Heart left ventricle (tissue), 16 donors: ENCODE measurements around the gene KNL1. TPM values are rescaled to one million over a fixed set of nuclear protein-coding genes. Genes with fewer than 3 reads are reported as not detected.

Experiments
- ATAC-seq, 4 donors: fragments of 200-7000 bp; cut with Tn5 transposase; one replicate each; pipeline ENCODE4 v1.9.1; 2020 to 2022; ENCODE audit warnings: moderate library complexity in 4 of 4, mild to moderate bottlenecking in 3 of 4, moderate number of reproducible peaks in 1 of 4
- DNase-seq, 5 donors: peaks; one replicate each; pipeline ENCODE4 v3.0.0-alpha.2; 2020
- H3K27ac ChIP-seq, 12 donors: fragments of 200-600 bp; sonication (generic) in 4 of 12; one replicate each; pipeline versions ENCODE4 v1.5.0 to v1.8.0; 2016 to 2022; ENCODE audit warnings: mild to moderate bottlenecking in 2 of 12
- H3K27me3 ChIP-seq, 9 donors: fragments of 200-600 bp; sonication (generic) in 2 of 9; one replicate each; pipeline versions ENCODE4 v1.5.1 to v1.8.0; 2016 to 2022; ENCODE audit warnings: mild to moderate bottlenecking in 3 of 9
- H3K36me3 ChIP-seq, 9 donors: fragments of 200-600 bp; sonication (generic) in 2 of 9; one replicate each; pipeline versions ENCODE4 v1.5.0 to v1.8.0; 2018 to 2022; ENCODE audit warnings: mild to moderate bottlenecking in 2 of 9
- H3K4me1 ChIP-seq, 12 donors: fragments of 200-600 bp; sonication (generic) in 4 of 12; one replicate each; pipeline versions ENCODE4 v1.5.0 to v1.8.0; 2016 to 2022; ENCODE audit warnings: mild to moderate bottlenecking in 3 of 12
- H3K4me3 ChIP-seq, 12 donors: fragments of 200-600 bp; sonication (generic) in 4 of 12; one replicate each; pipeline versions ENCODE4 v1.5.0 to v1.8.0; 2017 to 2022; ENCODE audit warnings: mild to moderate bottlenecking in 9 of 12, moderate library complexity in 4 of 12
- H3K9me3 ChIP-seq, 12 donors: fragments of 200-600 bp; sonication (generic) in 4 of 12; one replicate each; pipeline versions ENCODE4 v1.5.0 to v1.8.0; 2016 to 2022; ENCODE audit warnings: mild to moderate bottlenecking in 1 of 12
- POLR2A ChIP-seq, 2 donors: fragments of 450-650 bp; IDR thresholded peaks; one replicate each; pipeline ENCODE4 v1.6.1; 2017; ENCODE audit warnings: antibody characterized with exemption in 2 of 2, mild to moderate bottlenecking in 2 of 2, moderate library complexity in 2 of 2
- WGBS, 4 donors: extraction: QIAGEN DNeasy Blood & Tissue Kit in 2 of 4; methylation state at CpG; one replicate each; pipeline versions ENCODE4 v1.1.5 to v1.1.7; 2013 to 2018; 5-methylcytosine and 5-hydroxymethylcytosine counted together
- intact Hi-C, 10 donors: fragments of 100-400 bp; cut with DNase I; formaldehyde crosslinking; loops; one replicate each; pipeline versions ENCODE4 v1.11.1 to v1.14.2; 2022
- polyA plus RNA-seq, 2 donors: library from polyadenylated mRNA; stranded (reverse); fragments of 200-250 nt; gene quantifications; one replicate each; pipeline ENCODE4 v1.2.3, GENCODE V29; 2013
- total RNA-seq, 9 donors: library from RNA; depleted of rRNA in 2 of 9; stranded (reverse); fragments of >200 nt in 2 of 9; fragmentation: NEBNext Ultra II Directional in 3 of 9; extraction: Animal tissue kit (Norgen Biotek cat#: 25700) in 3 of 9; gene quantifications; one replicate each; pipeline versions ENCODE4 v1.1.0 to v1.2.4, GENCODE V29; 2016 to 2023
- TF ChIP-seq, protein P1 (sequence below), 12 donors: fragments of 200-600 bp; sonication (generic) in 4 of 12; IDR thresholded peaks; one replicate each; pipeline versions ENCODE4 v1.5.0 to v1.8.0; 2018 to 2022; ENCODE audit warnings: antibody characterized with exemption in 12 of 12, mild to moderate bottlenecking in 5 of 12
- donor health status: ischemic (EF 13 %, LVEDD 7.1; RV severe dilation, severe dysfunction).
- donor health status: healthy with polysubstance abuse.
- donor health status: DM: no; HTN: yes; CAD: no.
- donor health status: DM: no; HTN: no; CAD: no.
- donor health status: ischemic (EF 25% LVEDD 6.9; RV normal size, moderate dysfunction).
- donor health status: ischemic (EF 25% LVEDD 5.7; RV mildly dilated, moderate dysfunction).
- donor health status: healthy.
- donor health status: DM: yes; HTN: yes; CAD: no.
- donor health status: ischemic (EF 35%, LVEDD 5.7; RV mildly dilated, moderate dysfunction).
- donor health status: nonischemic (EF 11% LVEDD 7.7; RV severe dilation, severe dysfunction).
- donor health status: DM: yes; HTN: yes; CAD: no.
- donor health status: PGD.
- donor health status: ischemic (EF 29% LVEDD 5.4; RV normal size, mild dysfunction).
- donor health status: nonischemic (EF 23%, LVEDD 6.1; RV moderate dilation, normal function).

Gene KNL1
- total and polyA plus RNA-seq, 11 donors: 0.04 to 5.9 (median 0.62) TPM; not detected in 1

DNA sequence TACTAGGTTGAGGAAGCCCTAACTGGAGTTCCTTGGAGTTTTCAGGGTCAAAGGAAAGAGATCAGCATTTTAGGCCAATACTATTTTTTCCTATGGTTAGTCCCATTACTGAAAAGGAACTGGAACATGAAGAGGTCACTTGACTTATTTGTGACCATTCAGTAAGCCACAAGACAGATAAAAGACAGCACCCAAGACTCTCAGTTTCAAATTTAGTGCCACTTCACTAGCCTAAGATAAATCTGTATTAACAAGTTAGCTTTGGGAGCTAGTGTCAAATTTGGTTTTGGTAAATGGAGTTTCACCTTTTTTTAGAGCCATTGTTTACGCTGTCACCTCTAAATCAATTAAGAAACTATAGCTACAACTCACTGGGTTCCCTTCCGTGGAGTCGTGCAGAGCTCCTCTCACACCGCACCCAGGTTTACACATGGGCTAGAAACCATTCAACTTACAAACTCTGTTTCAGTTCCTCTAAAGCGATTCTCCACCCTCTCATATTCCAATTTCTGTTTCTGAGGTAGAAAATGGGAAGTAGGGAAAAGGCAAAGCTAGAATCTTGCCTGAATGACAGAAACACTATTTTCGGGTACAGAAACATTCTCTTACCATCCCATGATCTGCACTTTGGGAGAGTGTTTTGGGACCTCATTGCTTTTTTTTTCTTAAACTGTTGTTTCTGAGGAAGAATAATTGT is 43.6 kb upstream of the KNL1 start:
- ATAC-seq (peak; percentile 14 to 38 (median 20)), DNase-seq (no peak)
- H3K27ac ChIP-seq: peak overlapping the region; percentile 28 to 91 (median 82)
- peaks cover 0 to 69% (median 24%) of the 10 kb centered on the region in 9 donors for H3K36me3 ChIP-seq
- H3K4me1 ChIP-seq: peaks cover 0 to 57% (median 26%) of the 10 kb centered on the region in 12 donors
- H3K27me3 ChIP-seq: no peaks in the 10 kb centered on the region
- H3K9me3 ChIP-seq: no peaks in the 10 kb centered on the region
- intact Hi-C loops: no loop called here
- WGBS, 4 donors: 68 to 78% (median 72%) methylated on average over 6 of the region's 6 CpGs
- no peak for TF ChIP-seq POLR2A (IDR thresholded peaks at IDR 0.05)
- TF ChIP-seq, protein P1, sequence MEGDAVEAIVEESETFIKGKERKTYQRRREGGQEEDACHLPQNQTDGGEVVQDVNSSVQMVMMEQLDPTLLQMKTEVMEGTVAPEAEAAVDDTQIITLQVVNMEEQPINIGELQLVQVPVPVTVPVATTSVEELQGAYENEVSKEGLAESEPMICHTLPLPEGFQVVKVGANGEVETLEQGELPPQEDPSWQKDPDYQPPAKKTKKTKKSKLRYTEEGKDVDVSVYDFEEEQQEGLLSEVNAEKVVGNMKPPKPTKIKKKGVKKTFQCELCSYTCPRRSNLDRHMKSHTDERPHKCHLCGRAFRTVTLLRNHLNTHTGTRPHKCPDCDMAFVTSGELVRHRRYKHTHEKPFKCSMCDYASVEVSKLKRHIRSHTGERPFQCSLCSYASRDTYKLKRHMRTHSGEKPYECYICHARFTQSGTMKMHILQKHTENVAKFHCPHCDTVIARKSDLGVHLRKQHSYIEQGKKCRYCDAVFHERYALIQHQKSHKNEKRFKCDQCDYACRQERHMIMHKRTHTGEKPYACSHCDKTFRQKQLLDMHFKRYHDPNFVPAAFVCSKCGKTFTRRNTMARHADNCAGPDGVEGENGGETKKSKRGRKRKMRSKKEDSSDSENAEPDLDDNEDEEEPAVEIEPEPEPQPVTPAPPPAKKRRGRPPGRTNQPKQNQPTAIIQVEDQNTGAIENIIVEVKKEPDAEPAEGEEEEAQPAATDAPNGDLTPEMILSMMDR (IDR thresholded peaks at IDR 0.05): no peak
- H3K4me3 ChIP-seq: no peak overlapping the region

DNA sequence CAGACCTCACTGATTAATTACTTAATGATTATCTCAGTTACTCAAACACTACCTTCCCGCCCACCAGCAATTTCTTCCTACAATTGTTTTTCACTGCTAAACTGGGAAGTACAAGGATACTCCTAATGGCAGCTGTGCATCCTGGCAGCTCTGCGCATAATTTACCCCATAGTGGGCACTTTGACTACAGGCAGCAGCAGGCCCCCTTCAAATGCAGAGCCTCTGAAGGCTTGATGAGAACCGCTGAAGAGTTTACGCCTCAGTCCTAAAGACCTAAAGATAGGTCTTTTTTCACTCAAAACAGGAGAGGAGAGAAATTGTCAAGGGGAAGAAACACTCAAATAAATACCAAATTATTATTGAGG is 39.9 kb upstream of the KNL1 start:
- Histone ChIP-seq H3K27me3 (no peaks in the 10 kb centered on the region), H3K36me3 (peaks cover 0 to 68% (median 41%) of the 10 kb centered on the region in 9 donors), H3K27ac (peak overlapping the region in 8 of 12 donors; percentile 3 to 74 (median 50)), H3K9me3 (no peaks in the 10 kb centered on the region), H3K4me3 (no peak overlapping the region), H3K4me1 (peaks cover 0 to 47% (median 24%) of the 10 kb centered on the region in 12 donors)
- no peak for DNase-seq
- 59 to 73% (median 67%) methylated on average over 4 of the region's 4 CpGs for WGBS, 4 donors
- intact Hi-C loops: no loop called here
- TF ChIP-seq POLR2A (IDR thresholded peaks at IDR 0.05): no peak
- TF ChIP-seq, protein P1 (IDR thresholded peaks at IDR 0.05): no peak
- ATAC-seq: no peak

DNA sequence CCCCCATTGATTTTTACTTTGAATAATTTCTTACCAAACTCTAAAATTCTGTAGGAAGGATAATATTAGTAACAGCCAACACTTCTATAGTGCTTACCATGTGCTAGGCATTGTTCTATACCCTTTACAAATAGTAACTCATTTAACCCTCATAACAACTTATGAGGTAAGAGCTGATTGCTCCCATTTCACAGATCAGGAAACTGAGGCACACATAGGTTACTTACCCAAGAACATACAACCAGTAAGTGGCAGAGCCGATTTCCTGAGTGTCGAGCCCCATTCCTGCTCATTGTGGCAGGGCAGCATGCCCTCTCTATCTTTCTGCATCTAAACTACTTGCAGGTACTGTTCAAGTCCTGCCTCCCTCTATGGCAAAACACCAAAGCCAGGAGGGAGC is 38.2 kb upstream of the KNL1 start:
- Histone ChIP-seq H3K36me3 (peaks cover 0 to 73% (median 35%) of the 10 kb centered on the region in 9 donors), H3K27ac (no peak overlapping the region), H3K27me3 (no peaks in the 10 kb centered on the region), H3K4me1 (peaks cover 0 to 35% (median 16%) of the 10 kb centered on the region in 12 donors), H3K4me3 (no peak overlapping the region), H3K9me3 (no peaks in the 10 kb centered on the region)
- 97 to 100% (median 99%) methylated on average over 2 of the region's 2 CpGs for WGBS, 4 donors
- TF ChIP-seq, protein P1 (IDR thresholded peaks at IDR 0.05): no peak
- no peak for TF ChIP-seq POLR2A (IDR thresholded peaks at IDR 0.05)
- no peak for DNase-seq
- intact Hi-C loops: no loop called here
- no peak for ATAC-seq

DNA sequence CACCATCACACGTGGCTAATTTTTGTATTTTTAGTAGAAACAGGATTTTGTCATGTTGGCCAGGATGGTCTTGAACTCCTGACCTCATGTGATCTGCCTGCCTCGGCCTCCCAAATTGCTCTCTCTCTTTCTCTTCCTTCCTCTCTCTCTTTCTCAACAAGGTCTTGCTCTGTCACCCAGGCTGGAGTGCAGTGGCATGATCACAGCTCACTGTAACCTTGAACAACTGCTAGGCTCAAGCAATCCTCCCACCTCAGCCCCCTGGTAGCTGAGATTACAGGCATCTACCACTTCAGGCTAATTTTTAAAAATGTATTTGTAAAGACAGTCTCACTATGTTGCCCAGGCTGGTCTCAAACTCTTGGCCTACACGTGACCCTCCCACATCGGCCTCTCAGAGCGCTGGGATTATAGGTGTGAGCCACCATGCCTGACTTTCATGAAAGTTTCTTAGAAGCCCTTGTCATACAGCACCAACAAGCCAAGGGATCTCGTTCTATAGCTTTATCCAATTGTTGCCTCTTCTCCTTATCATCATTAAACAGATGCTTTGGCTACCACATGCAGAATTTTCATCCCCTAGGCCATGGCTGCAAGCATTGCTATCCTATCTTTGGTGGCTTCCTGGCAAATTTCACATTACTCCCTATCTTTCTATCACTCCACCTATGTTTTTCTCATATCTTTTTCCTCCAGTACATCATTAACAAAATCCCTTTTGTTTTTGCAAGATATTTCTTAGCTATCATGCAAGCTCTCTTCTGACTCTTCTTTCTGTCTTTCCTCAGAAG is 34.9 kb upstream of the KNL1 start:
- Histone ChIP-seq H3K4me1 (peaks cover 0 to 45% (median 16%) of the 10 kb centered on the region in 12 donors), H3K9me3 (no peaks in the 10 kb centered on the region), H3K36me3 (peaks cover 0 to 70% (median 29%) of the 10 kb centered on the region in 9 donors), H3K27ac (no peak overlapping the region), H3K27me3 (no peaks in the 10 kb centered on the region), H3K4me3 (no peak overlapping the region)
- 79 to 82% (median 81%) methylated on average over 6 of the region's 6 CpGs for WGBS, 4 donors
- DNase-seq (no peak), ATAC-seq (no peak)
- TF ChIP-seq, protein P1 (IDR thresholded peaks at IDR 0.05): no peak
- no peak for TF ChIP-seq POLR2A (IDR thresholded peaks at IDR 0.05)
- intact Hi-C loops: no loop called here
